T-helper 1 cell (primary cell): Measurements from ENCODE around the gene LYAR.
"Not testable (repeated sequence)": the region's sequence is repeated elsewhere in the genome, so short reads cannot be mapped to it uniquely, and the experiment has no call there.

Experiments used
- DNase-seq, 5 donors: peaks; one replicate each; pipeline ENCODE4 v3.0.0-alpha.2; 2012 to 2020

LYAR gene

GRCh38 chr4:4259484-4260100 is 30.4 kb downstream of the LYAR start:
- no peak for DNase-seq

GRCh38 chr4:4257705-4258104 is 32.2 kb downstream of the LYAR start:
- not testable (repeated sequence) for DNase-seq

GRCh38 chr4:4256799-4257198 is 33.2 kb downstream of the LYAR start:
- no peak for DNase-seq

- DNase-seq = no peak
These were observed 35.3 kb downstream of the LYAR start for GRCh38 chr4:4254666-4255065.

- DNase-seq = no peak
These were observed 35.8 kb downstream of the LYAR start for GRCh38 chr4:4254199-4254598.

GRCh38 chr4:4249866-4250265 is 40.1 kb downstream of the LYAR start:
- DNase-seq = no peak

- not testable (repeated sequence) for DNase-seq
These were observed 40.6 kb downstream of the LYAR start for GRCh38 chr4:4249342-4249741.

- DNase-seq = no peak
These were observed 41.1 kb downstream of the LYAR start for GRCh38 chr4:4248885-4249203.

GRCh38 chr4:4248029-4248884 is 41.7 kb downstream of the LYAR start, which contains the start of gene TMEM128:
TMEM128 (minus strand) TSS chr4:4248223; CDS start chr4:4248202, 21 bp downstream.
- DNase-seq = peak; percentile 78 to 92 (median 86)

- no peak for DNase-seq
These were observed 42.3 kb downstream of the LYAR start for GRCh38 chr4:4247696-4248028.

- DNase-seq = no peak
These were observed 44.8 kb downstream of the LYAR start for GRCh38 chr4:4245172-4245571.

- DNase-seq = not testable (repeated sequence)
These were observed 50.4 kb downstream of the LYAR start for GRCh38 chr4:4239551-4239950.

- DNase-seq = no peak
These were observed 56.3 kb downstream of the LYAR start for GRCh38 chr4:4233610-4234009.

- no peak for DNase-seq
These were observed 61.6 kb downstream of the LYAR start for GRCh38 chr4:4228356-4228668.

GRCh38 chr4:4227510-4228355 is 62.2 kb downstream of the LYAR start:
- DNase-seq = no peak

GRCh38 chr4:4226606-4227438 is 63.1 kb downstream of the LYAR start, which contains the start of gene OTOP1:
OTOP1 (minus strand) TSS chr4:4226929; CDS start chr4:4226864, 65 bp downstream.
- DNase-seq = no peak

- no peak for DNase-seq
These were observed 63.9 kb downstream of the LYAR start for GRCh38 chr4:4225915-4226605.
